H1 (cell line): Measurements from ENCODE around the gene UBR3. TPM values are rescaled to one million over a fixed set of nuclear protein-coding genes. Genes with fewer than 3 reads are reported as not detected.
A peak's percentile ranks its signal among the peaks of the same experiment; 100 is the strongest.

Experiments used
- CBX8 ChIP-seq: fragments of 300-800, 300-1000 bp; sonication (generic); IDR thresholded peaks from 2 replicates; pipeline ENCODE4 v1.7.1; 2016; ENCODE audit warnings: low read depth, low read length, borderline replicate concordance
- JUND ChIP-seq: IDR thresholded peaks from 2 replicates; pipeline ENCODE4 v1.6.1; 2011; ENCODE audit warnings: mild to moderate bottlenecking, improper control_type of control experiment, low read length
- KDM1A ChIP-seq: fragments of 200-600, 300-600 bp; sonication (generic); IDR thresholded peaks from 2 replicates; pipeline ENCODE4 v1.7.1; 2016; ENCODE audit warnings: mild to moderate bottlenecking, low read length, borderline replicate concordance
- KDM4A ChIP-seq: IDR thresholded peaks from one replicate; pipeline ENCODE4 v1.7.1; 2012; ENCODE audit warnings: low read depth, mild to moderate bottlenecking, moderate library complexity, low read length, inconsistent platforms; ENCODE audit not compliant: severe bottlenecking
- NANOG ChIP-seq: IDR thresholded peaks from 2 replicates; pipeline ENCODE4 v1.6.1; 2011; ENCODE audit warnings: low read length, low read depth, mild to moderate bottlenecking, inconsistent platforms; ENCODE audit not compliant: insufficient read depth, poor library complexity, severe bottlenecking
- RXRA ChIP-seq: IDR thresholded peaks from 2 replicates; pipeline ENCODE4 v1.6.1; 2011; ENCODE audit warnings: low read depth, mild to moderate bottlenecking, low read length, moderate library complexity; ENCODE audit not compliant: insufficient read depth
- SAP30 ChIP-seq: fragments of 300-600 bp; sonication (generic); IDR thresholded peaks from 2 replicates; pipeline ENCODE4 v1.7.1; 2012; ENCODE audit warnings: low read length, moderate library complexity, mild to moderate bottlenecking, inconsistent platforms; ENCODE audit not compliant: insufficient read depth, insufficient replicate concordance
- SP1 ChIP-seq: IDR thresholded peaks from 2 replicates; pipeline ENCODE4 v1.6.1; 2011; ENCODE audit warnings: low read depth, low read length
- TAF1 ChIP-seq: IDR thresholded peaks from 2 replicates; pipeline ENCODE4 v1.6.1; 2011; ENCODE audit warnings: mild to moderate bottlenecking, low read depth, low read length
- polyA plus RNA-seq, 7 experiments: library from polyadenylated mRNA; depleted of rRNA in 3 of 7; stranded (reverse) in 5 of 7; unstranded in 2 of 7; fragments of >200 nt in 5 of 7; fragments of 200-250 nt in 2 of 7; gene quantifications; 1 replicate in 5 of 7; 2 replicates in 1 of 7; 4 replicates in 1 of 7; pipeline versions ENCODE4 v1.2.1 to v1.2.3, GENCODE V29; 2011 to 2013; ENCODE audit warnings: missing spikeins in 2 of 7, mixed read lengths in 2 of 7
- total RNA-seq: library from RNA; stranded (reverse); fragmentation: NEBNext Ultra II Directional; extraction: Animal tissue kit (Norgen Biotek cat#: 25700); gene quantifications from 2 replicates; pipeline ENCODE4 v1.2.1, GENCODE V29; 2021
- TF ChIP-seq, protein P1 (sequence below): fragments of 300-600 bp; sonication (generic); IDR thresholded peaks from 2 replicates; pipeline ENCODE4 v1.7.1; 2012; ENCODE audit warnings: low read length, moderate library complexity, mild to moderate bottlenecking, inconsistent platforms; ENCODE audit not compliant: insufficient replicate concordance

The UBR3 gene
- total and polyA plus RNA-seq, 2 of the 8 experiments (the other 6 are each of a cell fraction or from before 2014, with no cell fraction given): 3.7 to 17.7 TPM

DNA sequence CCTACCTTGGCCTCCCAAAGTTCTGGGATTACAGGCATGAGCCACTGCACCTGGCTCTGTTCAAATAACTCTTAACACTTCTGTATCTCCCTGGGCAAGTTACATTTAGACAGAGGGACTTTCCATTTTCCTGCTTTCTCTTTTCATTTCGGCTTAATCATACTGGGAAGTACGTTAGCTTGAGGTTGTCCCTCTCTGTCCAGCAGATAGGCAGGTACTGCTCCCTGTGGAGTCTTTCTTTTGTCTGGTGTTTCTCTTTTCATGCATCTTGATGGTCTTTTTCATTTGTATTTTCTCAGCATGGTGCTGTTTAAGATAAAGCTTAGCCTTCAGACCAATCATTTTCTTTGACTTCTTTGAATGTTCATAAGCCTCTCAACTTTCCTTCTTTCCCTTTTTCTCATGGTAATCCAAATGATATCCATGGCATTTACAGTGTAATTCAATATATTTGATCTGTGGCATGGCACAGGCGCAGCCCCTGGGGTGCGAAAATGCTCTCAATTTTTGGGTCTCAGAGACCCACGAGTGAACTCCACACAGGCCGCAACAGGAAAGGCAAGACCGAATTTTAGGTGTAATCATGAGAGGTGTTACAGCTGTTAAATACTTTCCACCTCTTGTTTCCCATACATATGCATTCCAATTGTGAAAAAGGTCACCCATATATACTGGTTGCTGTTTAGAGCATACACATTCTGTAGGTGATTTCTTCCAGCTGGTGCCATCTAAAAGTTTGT lies 250.7 kb downstream of the UBR3 start (continued):
- TF ChIP-seq, protein P1, sequence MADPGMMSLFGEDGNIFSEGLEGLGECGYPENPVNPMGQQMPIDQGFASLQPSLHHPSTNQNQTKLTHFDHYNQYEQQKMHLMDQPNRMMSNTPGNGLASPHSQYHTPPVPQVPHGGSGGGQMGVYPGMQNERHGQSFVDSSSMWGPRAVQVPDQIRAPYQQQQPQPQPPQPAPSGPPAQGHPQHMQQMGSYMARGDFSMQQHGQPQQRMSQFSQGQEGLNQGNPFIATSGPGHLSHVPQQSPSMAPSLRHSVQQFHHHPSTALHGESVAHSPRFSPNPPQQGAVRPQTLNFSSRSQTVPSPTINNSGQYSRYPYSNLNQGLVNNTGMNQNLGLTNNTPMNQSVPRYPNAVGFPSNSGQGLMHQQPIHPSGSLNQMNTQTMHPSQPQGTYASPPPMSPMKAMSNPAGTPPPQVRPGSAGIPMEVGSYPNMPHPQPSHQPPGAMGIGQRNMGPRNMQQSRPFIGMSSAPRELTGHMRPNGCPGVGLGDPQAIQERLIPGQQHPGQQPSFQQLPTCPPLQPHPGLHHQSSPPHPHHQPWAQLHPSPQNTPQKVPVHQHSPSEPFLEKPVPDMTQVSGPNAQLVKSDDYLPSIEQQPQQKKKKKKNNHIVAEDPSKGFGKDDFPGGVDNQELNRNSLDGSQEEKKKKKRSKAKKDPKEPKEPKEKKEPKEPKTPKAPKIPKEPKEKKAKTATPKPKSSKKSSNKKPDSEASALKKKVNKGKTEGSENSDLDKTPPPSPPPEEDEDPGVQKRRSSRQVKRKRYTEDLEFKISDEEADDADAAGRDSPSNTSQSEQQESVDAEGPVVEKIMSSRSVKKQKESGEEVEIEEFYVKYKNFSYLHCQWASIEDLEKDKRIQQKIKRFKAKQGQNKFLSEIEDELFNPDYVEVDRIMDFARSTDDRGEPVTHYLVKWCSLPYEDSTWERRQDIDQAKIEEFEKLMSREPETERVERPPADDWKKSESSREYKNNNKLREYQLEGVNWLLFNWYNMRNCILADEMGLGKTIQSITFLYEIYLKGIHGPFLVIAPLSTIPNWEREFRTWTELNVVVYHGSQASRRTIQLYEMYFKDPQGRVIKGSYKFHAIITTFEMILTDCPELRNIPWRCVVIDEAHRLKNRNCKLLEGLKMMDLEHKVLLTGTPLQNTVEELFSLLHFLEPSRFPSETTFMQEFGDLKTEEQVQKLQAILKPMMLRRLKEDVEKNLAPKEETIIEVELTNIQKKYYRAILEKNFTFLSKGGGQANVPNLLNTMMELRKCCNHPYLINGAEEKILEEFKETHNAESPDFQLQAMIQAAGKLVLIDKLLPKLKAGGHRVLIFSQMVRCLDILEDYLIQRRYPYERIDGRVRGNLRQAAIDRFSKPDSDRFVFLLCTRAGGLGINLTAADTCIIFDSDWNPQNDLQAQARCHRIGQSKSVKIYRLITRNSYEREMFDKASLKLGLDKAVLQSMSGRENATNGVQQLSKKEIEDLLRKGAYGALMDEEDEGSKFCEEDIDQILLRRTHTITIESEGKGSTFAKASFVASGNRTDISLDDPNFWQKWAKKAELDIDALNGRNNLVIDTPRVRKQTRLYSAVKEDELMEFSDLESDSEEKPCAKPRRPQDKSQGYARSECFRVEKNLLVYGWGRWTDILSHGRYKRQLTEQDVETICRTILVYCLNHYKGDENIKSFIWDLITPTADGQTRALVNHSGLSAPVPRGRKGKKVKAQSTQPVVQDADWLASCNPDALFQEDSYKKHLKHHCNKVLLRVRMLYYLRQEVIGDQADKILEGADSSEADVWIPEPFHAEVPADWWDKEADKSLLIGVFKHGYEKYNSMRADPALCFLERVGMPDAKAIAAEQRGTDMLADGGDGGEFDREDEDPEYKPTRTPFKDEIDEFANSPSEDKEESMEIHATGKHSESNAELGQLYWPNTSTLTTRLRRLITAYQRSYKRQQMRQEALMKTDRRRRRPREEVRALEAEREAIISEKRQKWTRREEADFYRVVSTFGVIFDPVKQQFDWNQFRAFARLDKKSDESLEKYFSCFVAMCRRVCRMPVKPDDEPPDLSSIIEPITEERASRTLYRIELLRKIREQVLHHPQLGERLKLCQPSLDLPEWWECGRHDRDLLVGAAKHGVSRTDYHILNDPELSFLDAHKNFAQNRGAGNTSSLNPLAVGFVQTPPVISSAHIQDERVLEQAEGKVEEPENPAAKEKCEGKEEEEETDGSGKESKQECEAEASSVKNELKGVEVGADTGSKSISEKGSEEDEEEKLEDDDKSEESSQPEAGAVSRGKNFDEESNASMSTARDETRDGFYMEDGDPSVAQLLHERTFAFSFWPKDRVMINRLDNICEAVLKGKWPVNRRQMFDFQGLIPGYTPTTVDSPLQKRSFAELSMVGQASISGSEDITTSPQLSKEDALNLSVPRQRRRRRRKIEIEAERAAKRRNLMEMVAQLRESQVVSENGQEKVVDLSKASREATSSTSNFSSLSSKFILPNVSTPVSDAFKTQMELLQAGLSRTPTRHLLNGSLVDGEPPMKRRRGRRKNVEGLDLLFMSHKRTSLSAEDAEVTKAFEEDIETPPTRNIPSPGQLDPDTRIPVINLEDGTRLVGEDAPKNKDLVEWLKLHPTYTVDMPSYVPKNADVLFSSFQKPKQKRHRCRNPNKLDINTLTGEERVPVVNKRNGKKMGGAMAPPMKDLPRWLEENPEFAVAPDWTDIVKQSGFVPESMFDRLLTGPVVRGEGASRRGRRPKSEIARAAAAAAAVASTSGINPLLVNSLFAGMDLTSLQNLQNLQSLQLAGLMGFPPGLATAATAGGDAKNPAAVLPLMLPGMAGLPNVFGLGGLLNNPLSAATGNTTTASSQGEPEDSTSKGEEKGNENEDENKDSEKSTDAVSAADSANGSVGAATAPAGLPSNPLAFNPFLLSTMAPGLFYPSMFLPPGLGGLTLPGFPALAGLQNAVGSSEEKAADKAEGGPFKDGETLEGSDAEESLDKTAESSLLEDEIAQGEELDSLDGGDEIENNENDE: peak; percentile 52
- TF ChIP-seq SAP30: no peak
- no peak for TF ChIP-seq NANOG
- no peak for TF ChIP-seq CBX8
- no peak for TF ChIP-seq JUND
- no peak for TF ChIP-seq SP1
- no peak for TF ChIP-seq RXRA
- TF ChIP-seq KDM4A: no peak
- no peak for TF ChIP-seq KDM1A
- TF ChIP-seq TAF1: no peak
